ENCODE measurements around the gene LDB2. TPM values are rescaled to one million over a fixed set of nuclear protein-coding genes. Genes with fewer than 3 reads are reported as not detected.

Gene LDB2
- total RNA-seq, 4 donors from 2014 or later: 3.9 to 43.7 (median 7.8) TPM

- Histone ChIP-seq H3K4me3 (no peak overlapping the region), H3K9me3 (no peaks in the 10 kb centered on the region), H3K4me1 (no peaks in the 10 kb centered on the region), H3K27me3 (no peaks in the 10 kb centered on the region), H3K36me3 (no peaks in the 10 kb centered on the region), H3K27ac (no peak overlapping the region)
- no peak for DNase-seq
- TF ChIP-seq, protein P1, sequence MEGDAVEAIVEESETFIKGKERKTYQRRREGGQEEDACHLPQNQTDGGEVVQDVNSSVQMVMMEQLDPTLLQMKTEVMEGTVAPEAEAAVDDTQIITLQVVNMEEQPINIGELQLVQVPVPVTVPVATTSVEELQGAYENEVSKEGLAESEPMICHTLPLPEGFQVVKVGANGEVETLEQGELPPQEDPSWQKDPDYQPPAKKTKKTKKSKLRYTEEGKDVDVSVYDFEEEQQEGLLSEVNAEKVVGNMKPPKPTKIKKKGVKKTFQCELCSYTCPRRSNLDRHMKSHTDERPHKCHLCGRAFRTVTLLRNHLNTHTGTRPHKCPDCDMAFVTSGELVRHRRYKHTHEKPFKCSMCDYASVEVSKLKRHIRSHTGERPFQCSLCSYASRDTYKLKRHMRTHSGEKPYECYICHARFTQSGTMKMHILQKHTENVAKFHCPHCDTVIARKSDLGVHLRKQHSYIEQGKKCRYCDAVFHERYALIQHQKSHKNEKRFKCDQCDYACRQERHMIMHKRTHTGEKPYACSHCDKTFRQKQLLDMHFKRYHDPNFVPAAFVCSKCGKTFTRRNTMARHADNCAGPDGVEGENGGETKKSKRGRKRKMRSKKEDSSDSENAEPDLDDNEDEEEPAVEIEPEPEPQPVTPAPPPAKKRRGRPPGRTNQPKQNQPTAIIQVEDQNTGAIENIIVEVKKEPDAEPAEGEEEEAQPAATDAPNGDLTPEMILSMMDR (IDR thresholded peaks at IDR 0.05): no peak
- TF ChIP-seq POLR2A (IDR thresholded peaks at IDR 0.05): no peak
These were observed 214.3 kb downstream of the LDB2 start for GRCh38 chr4:16684097-16684496.

DNA sequence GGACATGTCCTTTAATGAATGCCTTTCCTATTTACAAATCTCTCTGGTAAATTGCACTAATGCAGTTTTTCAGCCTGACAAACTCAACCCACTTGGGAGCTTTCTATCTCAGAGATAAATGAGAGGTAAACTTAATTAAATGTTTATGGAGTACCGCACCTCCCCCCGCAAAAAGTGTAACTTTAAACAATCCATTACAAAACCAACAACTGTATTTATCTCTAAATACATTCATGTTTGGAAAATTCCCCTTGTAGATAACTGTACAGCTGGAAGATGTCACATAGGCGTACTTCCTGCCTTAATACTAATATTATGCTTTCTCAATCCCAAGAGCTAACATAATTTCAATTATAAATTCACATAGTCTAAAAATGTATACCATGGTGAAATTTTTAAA lies 215.5 kb downstream of the LDB2 start:
- no peaks in the 10 kb centered on the region for H3K4me1 ChIP-seq

GRCh38 chr4:16677001-16677944 lies 221.2 kb downstream of the LDB2 start:
- TF ChIP-seq, protein P1 (IDR thresholded peaks at IDR 0.05): no peak
- no peak for TF ChIP-seq POLR2A (IDR thresholded peaks at IDR 0.05)
- no peak for DNase-seq
- Histone ChIP-seq H3K4me1 (no peaks in the 10 kb centered on the region), H3K27me3 (no peaks in the 10 kb centered on the region), H3K27ac (no peak overlapping the region), H3K36me3 (no peaks in the 10 kb centered on the region), H3K9me3 (no peaks in the 10 kb centered on the region), H3K4me3 (no peak overlapping the region)

More for the DNA sequence above, 215.5 kb downstream of the LDB2 start:
- no peak overlapping the region for H3K4me3 ChIP-seq
- no peak overlapping the region for H3K27ac ChIP-seq
- DNase-seq: no peak
- no peaks in the 10 kb centered on the region for H3K27me3 ChIP-seq
- H3K9me3 ChIP-seq: no peaks in the 10 kb centered on the region
- no peaks in the 10 kb centered on the region for H3K36me3 ChIP-seq
- no peak for TF ChIP-seq POLR2A (IDR thresholded peaks at IDR 0.05)
- TF ChIP-seq, protein P1 (IDR thresholded peaks at IDR 0.05): no peak

- no peaks in the 10 kb centered on the region for H3K4me1 ChIP-seq
- no peak overlapping the region for H3K4me3 ChIP-seq
- no peaks in the 10 kb centered on the region for H3K27me3 ChIP-seq
- no peak for TF ChIP-seq POLR2A (IDR thresholded peaks at IDR 0.05)
- TF ChIP-seq, protein P1 (IDR thresholded peaks at IDR 0.05): no peak
- no peak overlapping the region for H3K27ac ChIP-seq
- no peaks in the 10 kb centered on the region for H3K36me3 ChIP-seq
- no peaks in the 10 kb centered on the region for H3K9me3 ChIP-seq
- DNase-seq: no peak
These were observed 222.1 kb downstream of the LDB2 start for GRCh38 chr4:16676230-16676770.

GRCh38 chr4:16674082-16674481 lies 224.4 kb downstream of the LDB2 start:
- DNase-seq: no peak
- H3K9me3 ChIP-seq: no peaks in the 10 kb centered on the region
- no peak overlapping the region for H3K27ac ChIP-seq
- no peak overlapping the region for H3K4me3 ChIP-seq
- H3K4me1 ChIP-seq: no peaks in the 10 kb centered on the region
- H3K27me3 ChIP-seq: no peaks in the 10 kb centered on the region
- no peaks in the 10 kb centered on the region for H3K36me3 ChIP-seq
- TF ChIP-seq, protein P1 (IDR thresholded peaks at IDR 0.05): no peak
- no peak for TF ChIP-seq POLR2A (IDR thresholded peaks at IDR 0.05)
